H9 (cell line): ENCODE measurements around the gene SFI1. TPM values are rescaled to one million over a fixed set of nuclear protein-coding genes. Genes with fewer than 3 reads are reported as not detected.

Source experiments
- DNase-seq: peaks from one replicate; pipeline ENCODE4 v3.0.0-alpha.2; 2017
- H2AFZ ChIP-seq: one replicate; pipeline ENCODE4 v1.6.1; 2013; ENCODE audit warnings: mild to moderate bottlenecking, low read length, control low read depth, moderate library complexity
- H2AK5ac ChIP-seq: 2 replicates; pipeline ENCODE4 v1.6.1; 2013; ENCODE audit warnings: low read length, control low read depth, mixed read lengths; ENCODE audit not compliant: insufficient read length
- H2BK120ac ChIP-seq: one replicate; pipeline ENCODE4 v1.6.1; 2013; ENCODE audit warnings: low read depth, mild to moderate bottlenecking, low read length, control low read depth, inconsistent platforms; ENCODE audit not compliant: poor library complexity, severe bottlenecking
- H2BK12ac ChIP-seq: 2 replicates; pipeline ENCODE4 v1.6.1; 2013; ENCODE audit warnings: low read length, control low read depth, mixed read lengths, low read depth; ENCODE audit not compliant: insufficient read length
- H2BK15ac ChIP-seq: 2 replicates; pipeline ENCODE4 v1.6.1; 2013; ENCODE audit warnings: low read depth, low read length, control low read depth
- H2BK20ac ChIP-seq: one replicate; pipeline ENCODE4 v1.6.1; 2013; ENCODE audit warnings: low read depth, mild to moderate bottlenecking, low read length, control low read depth, inconsistent platforms; ENCODE audit not compliant: poor library complexity, severe bottlenecking
- H2BK5ac ChIP-seq: 2 replicates; pipeline ENCODE4 v1.6.1; 2013; ENCODE audit warnings: low read length, control low read depth, mixed read lengths; ENCODE audit not compliant: insufficient read length
- H3K14ac ChIP-seq: 2 replicates; pipeline ENCODE4 v1.6.1; 2013; ENCODE audit warnings: low read length, control low read depth; ENCODE audit not compliant: insufficient read depth
- H3K18ac ChIP-seq: 2 replicates; pipeline ENCODE4 v1.6.1; 2013; ENCODE audit warnings: low read depth, mild to moderate bottlenecking, mixed read lengths, low read length, control low read depth; ENCODE audit not compliant: insufficient read length
- H3K23ac ChIP-seq: 2 replicates; pipeline ENCODE4 v1.6.1; 2013; ENCODE audit warnings: low read length, control low read depth, mixed read lengths, low read depth; ENCODE audit not compliant: insufficient read length
- H3K23me2 ChIP-seq: 2 replicates; pipeline ENCODE4 v1.6.1; 2013; ENCODE audit warnings: low read depth, mild to moderate bottlenecking, mixed read lengths, low read length, control low read depth; ENCODE audit not compliant: insufficient read length, poor library complexity, severe bottlenecking
- H3K27ac ChIP-seq: 2 replicates; pipeline ENCODE4 v1.5.1; 2013; ENCODE audit warnings: low read length, control low read depth, mixed read lengths, low read depth; ENCODE audit not compliant: insufficient read length
- H3K27me3 ChIP-seq: 2 replicates; pipeline ENCODE4 v1.6.1; 2013; ENCODE audit warnings: low read length, control low read depth, inconsistent platforms; ENCODE audit not compliant: insufficient read depth
- H3K4ac ChIP-seq: 2 replicates; pipeline ENCODE4 v1.6.1; 2013; ENCODE audit warnings: low read depth, mild to moderate bottlenecking, control low read depth, inconsistent platforms, low read length, moderate library complexity
- H3K4me1 ChIP-seq: 2 replicates; pipeline ENCODE4 v1.6.1; 2013; ENCODE audit warnings: low read length, control low read depth, inconsistent platforms; ENCODE audit not compliant: insufficient read depth
- H3K4me2 ChIP-seq: 2 replicates; pipeline ENCODE4 v1.6.1; 2013; ENCODE audit warnings: low read length, control low read depth, mixed read lengths; ENCODE audit not compliant: insufficient read length, insufficient read depth
- H3K56ac ChIP-seq: 2 replicates; pipeline ENCODE4 v1.6.1; 2013; ENCODE audit warnings: low read depth, mild to moderate bottlenecking, mixed read lengths, low read length, control low read depth; ENCODE audit not compliant: insufficient read length
- H3K79me1 ChIP-seq: 2 replicates; pipeline ENCODE4 v1.6.1; 2013; ENCODE audit warnings: low read depth, mild to moderate bottlenecking, moderate library complexity, low read length, control low read depth, inconsistent platforms; ENCODE audit not compliant: insufficient read depth, poor library complexity, severe bottlenecking
- H3K79me2 ChIP-seq: 2 replicates; pipeline ENCODE4 v1.6.1; 2013; ENCODE audit warnings: low read length, control low read depth, inconsistent platforms; ENCODE audit not compliant: insufficient read depth
- H3K9ac ChIP-seq: 2 replicates; pipeline ENCODE4 v1.6.1; 2013; ENCODE audit warnings: low read length, control low read depth, mixed read lengths; ENCODE audit not compliant: insufficient read length; ENCODE audit errors: extremely low read depth
- H3K9me3 ChIP-seq: one replicate; pipeline ENCODE4 v1.6.1; 2013; ENCODE audit warnings: low read depth, low read length, inconsistent platforms; ENCODE audit not compliant: control insufficient read depth
- H3T11ph ChIP-seq: one replicate; pipeline ENCODE4 v1.6.1; 2013; ENCODE audit warnings: mild to moderate bottlenecking, low read length, control low read depth, inconsistent platforms
- H4K20me1 ChIP-seq: one replicate; pipeline ENCODE4 v1.6.1; 2013; ENCODE audit not compliant: control insufficient read depth, insufficient read length, insufficient read depth
- H4K5ac ChIP-seq: 2 replicates; pipeline ENCODE4 v1.6.1; 2013; ENCODE audit warnings: low read depth, mild to moderate bottlenecking, mixed read lengths, low read length, control low read depth; ENCODE audit not compliant: insufficient read length
- H4K8ac ChIP-seq: replicated peaks from 2 replicates; pipeline ENCODE4 v1.6.1; 2013; ENCODE audit warnings: low read length, control low read depth, mixed read lengths, low read depth; ENCODE audit not compliant: insufficient read length
- H4K91ac ChIP-seq: 2 replicates; pipeline ENCODE4 v1.6.1; 2013; ENCODE audit warnings: low read depth, mild to moderate bottlenecking, moderate library complexity, mixed read lengths, low read length, control low read depth; ENCODE audit not compliant: insufficient read length
- H3K27ac Mint-ChIP-seq, 3 experiments: 2 replicates in 2 of 3; 3 replicates in 1 of 3; pipeline ENCODE4 v1.8.0; 2020 to 2021; ENCODE audit warnings: mixed read lengths in 3 of 3, mild to moderate bottlenecking in 1 of 3, moderate library complexity in 1 of 3
- H3K27me3 Mint-ChIP-seq: 2 replicates; pipeline ENCODE4 v1.8.0; 2021; ENCODE audit warnings: low read depth, mild to moderate bottlenecking, moderate library complexity, mixed read lengths
- H3K36me3 Mint-ChIP-seq, 3 experiments: 2 replicates in 2 of 3; 3 replicates in 1 of 3; pipeline ENCODE4 v1.8.0; 2020 to 2021; ENCODE audit warnings: low read depth in 3 of 3, mixed read lengths in 3 of 3; ENCODE audit not compliant: insufficient read depth in 1 of 3
- H3K4me1 Mint-ChIP-seq, 2 experiments: 2 replicates each; pipeline ENCODE4 v1.8.0; 2020; ENCODE audit warnings: mixed read lengths in 2 of 2
- H3K4me3 Mint-ChIP-seq, 2 experiments: 2 replicates in 1 of 2; 3 replicates in 1 of 2; pipeline ENCODE4 v1.8.0; 2020 to 2021; ENCODE audit warnings: mild to moderate bottlenecking in 2 of 2, mixed read lengths in 2 of 2, moderate library complexity in 1 of 2
- H3K9me3 Mint-ChIP-seq, 2 experiments: 2 replicates in 1 of 2; 3 replicates in 1 of 2; pipeline ENCODE4 v1.8.0; 2020; ENCODE audit warnings: mild to moderate bottlenecking in 2 of 2, mixed read lengths in 2 of 2, moderate library complexity in 1 of 2
- WGBS: extraction: QIAGEN DNeasy Blood & Tissue Kit; methylation state at CpG from one replicate; pipeline ENCODE4 v1.1.7; 2013; ENCODE audit warnings: missing lambda C conversion rate, low lambda C conversion rate, mixed read lengths; ENCODE audit not compliant: insufficient read length; ENCODE audit errors: extremely low coverage; 5-methylcytosine and 5-hydroxymethylcytosine counted together
- total RNA-seq: library from RNA; stranded (reverse); gene quantifications from 2 replicates; pipeline ENCODE4 v1.2.1, GENCODE V29; 2021
- TF ChIP-seq, protein P1 (sequence below): fragments of 200-600 bp; sonication (generic); conservative IDR thresholded peaks from 3 replicates; pipeline ENCODE4 v1.8.0; 2021; ENCODE audit warnings: antibody characterized with exemption, mild to moderate bottlenecking

SFI1 gene
- total RNA-seq, 1 experiment from 2014 or later = 26.4 TPM

DNA sequence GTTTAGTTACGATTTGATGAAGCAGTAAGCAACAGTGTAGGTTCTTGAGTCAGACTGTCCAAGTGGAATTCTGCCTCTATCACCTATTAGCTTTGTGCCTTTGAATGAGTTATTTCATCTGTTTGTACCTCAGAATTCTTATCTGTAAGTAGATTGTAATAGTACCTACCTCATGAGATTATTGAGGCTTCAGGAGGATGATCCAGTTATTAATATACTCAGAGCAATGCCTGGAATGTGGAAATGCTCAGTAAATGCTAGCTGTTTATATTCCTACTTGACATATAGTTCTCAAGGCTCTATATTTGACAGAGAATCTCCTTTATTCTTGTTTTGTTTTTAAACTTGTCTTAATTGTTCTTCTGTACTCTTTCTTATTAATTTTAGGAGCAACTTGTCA lies 70.1 kb downstream of the SFI1 start:
- no peaks in the 10 kb centered on the region for H3K9me3 ChIP-seq
- H2BK5ac ChIP-seq = no peak overlapping the region
- H4K91ac ChIP-seq = no peak overlapping the region
- no peak overlapping the region for H2BK12ac ChIP-seq
- H3K9me3 Mint-ChIP-seq = no peaks in the 10 kb centered on the region
- no peak overlapping the region for H3K4me2 ChIP-seq
- H2BK20ac ChIP-seq = no peak overlapping the region
- no peak overlapping the region for H3K27ac ChIP-seq
- H3K56ac ChIP-seq = no peak overlapping the region
- H3K27me3 ChIP-seq = no peaks in the 10 kb centered on the region
- no peaks in the 10 kb centered on the region for H3K79me2 ChIP-seq
- H2AFZ ChIP-seq = no peak overlapping the region
- WGBS = no CpG with 5 or more reads among the region's 1 CpG
- no peak overlapping the region for H3K18ac ChIP-seq
- H3K23me2 ChIP-seq = no peaks in the 10 kb centered on the region
- H3K14ac ChIP-seq = no peak overlapping the region
- no peak overlapping the region for H2BK120ac ChIP-seq
- H2BK15ac ChIP-seq = no peak overlapping the region
- H3K4me1 ChIP-seq = no peaks in the 10 kb centered on the region
- no peak overlapping the region for H3K4me3 Mint-ChIP-seq
- no peak overlapping the region for H4K8ac ChIP-seq
- peaks cover under 1% of the 10 kb centered on the region in 2 experiments for H3K4me1 Mint-ChIP-seq
- TF ChIP-seq, protein P1, sequence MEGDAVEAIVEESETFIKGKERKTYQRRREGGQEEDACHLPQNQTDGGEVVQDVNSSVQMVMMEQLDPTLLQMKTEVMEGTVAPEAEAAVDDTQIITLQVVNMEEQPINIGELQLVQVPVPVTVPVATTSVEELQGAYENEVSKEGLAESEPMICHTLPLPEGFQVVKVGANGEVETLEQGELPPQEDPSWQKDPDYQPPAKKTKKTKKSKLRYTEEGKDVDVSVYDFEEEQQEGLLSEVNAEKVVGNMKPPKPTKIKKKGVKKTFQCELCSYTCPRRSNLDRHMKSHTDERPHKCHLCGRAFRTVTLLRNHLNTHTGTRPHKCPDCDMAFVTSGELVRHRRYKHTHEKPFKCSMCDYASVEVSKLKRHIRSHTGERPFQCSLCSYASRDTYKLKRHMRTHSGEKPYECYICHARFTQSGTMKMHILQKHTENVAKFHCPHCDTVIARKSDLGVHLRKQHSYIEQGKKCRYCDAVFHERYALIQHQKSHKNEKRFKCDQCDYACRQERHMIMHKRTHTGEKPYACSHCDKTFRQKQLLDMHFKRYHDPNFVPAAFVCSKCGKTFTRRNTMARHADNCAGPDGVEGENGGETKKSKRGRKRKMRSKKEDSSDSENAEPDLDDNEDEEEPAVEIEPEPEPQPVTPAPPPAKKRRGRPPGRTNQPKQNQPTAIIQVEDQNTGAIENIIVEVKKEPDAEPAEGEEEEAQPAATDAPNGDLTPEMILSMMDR = no peak
- H3K4ac ChIP-seq = no peak overlapping the region
- no peaks in the 10 kb centered on the region for H3K79me1 ChIP-seq
- H3K36me3 Mint-ChIP-seq = peaks cover 0 to 5% (median 3%) of the 10 kb centered on the region in 3 experiments; a peak in 2 of 7 replicates
- H3K27me3 Mint-ChIP-seq = no peaks in the 10 kb centered on the region
- H3K23ac ChIP-seq = no peak overlapping the region
- H3T11ph ChIP-seq = no peak overlapping the region
- DNase-seq = no peak
- H4K20me1 ChIP-seq = no peaks in the 10 kb centered on the region
- H3K27ac Mint-ChIP-seq = no peak overlapping the region
- no peak overlapping the region for H3K9ac ChIP-seq
- no peak overlapping the region for H4K5ac ChIP-seq
- H2AK5ac ChIP-seq = no peak overlapping the region
